ENCODE measurements around the gene ASTN2. TPM values are rescaled to one million over a fixed set of nuclear protein-coding genes. Genes with fewer than 3 reads are reported as not detected.

The ASTN2 gene
- total RNA-seq, 1 donor from 2014 or later = 2.3 TPM

DNA sequence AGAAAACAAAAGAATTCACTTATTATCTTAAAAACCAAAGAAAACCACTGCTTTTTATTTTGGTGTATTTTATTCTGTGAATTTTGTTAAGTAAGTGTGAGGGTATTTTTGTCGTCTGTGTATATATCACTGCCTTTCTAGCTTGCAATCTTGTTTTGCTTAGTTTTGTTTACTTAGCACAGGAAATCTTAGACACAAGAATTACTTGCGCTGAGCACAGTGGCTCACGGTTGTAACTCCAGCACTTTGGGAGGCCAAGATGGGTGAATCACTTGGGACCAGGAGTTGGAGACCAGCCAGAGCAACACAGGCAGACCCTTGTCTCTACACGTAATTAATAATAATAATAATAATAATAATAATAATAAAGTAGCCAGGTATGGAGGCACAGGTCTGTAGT lies 1030.9 kb downstream of the ASTN2 start:
- no peaks in the 10 kb centered on the region for H3K27me3 ChIP-seq
- no peaks in the 10 kb centered on the region for H3K4me1 ChIP-seq
- no peak overlapping the region for H3K4me3 ChIP-seq
- H3K36me3 ChIP-seq = peaks cover 0 to 12% of the 10 kb centered on the region in 2 donors
- intact Hi-C loops (cut with DNase I) = no loop called here
- TF ChIP-seq, protein P1, sequence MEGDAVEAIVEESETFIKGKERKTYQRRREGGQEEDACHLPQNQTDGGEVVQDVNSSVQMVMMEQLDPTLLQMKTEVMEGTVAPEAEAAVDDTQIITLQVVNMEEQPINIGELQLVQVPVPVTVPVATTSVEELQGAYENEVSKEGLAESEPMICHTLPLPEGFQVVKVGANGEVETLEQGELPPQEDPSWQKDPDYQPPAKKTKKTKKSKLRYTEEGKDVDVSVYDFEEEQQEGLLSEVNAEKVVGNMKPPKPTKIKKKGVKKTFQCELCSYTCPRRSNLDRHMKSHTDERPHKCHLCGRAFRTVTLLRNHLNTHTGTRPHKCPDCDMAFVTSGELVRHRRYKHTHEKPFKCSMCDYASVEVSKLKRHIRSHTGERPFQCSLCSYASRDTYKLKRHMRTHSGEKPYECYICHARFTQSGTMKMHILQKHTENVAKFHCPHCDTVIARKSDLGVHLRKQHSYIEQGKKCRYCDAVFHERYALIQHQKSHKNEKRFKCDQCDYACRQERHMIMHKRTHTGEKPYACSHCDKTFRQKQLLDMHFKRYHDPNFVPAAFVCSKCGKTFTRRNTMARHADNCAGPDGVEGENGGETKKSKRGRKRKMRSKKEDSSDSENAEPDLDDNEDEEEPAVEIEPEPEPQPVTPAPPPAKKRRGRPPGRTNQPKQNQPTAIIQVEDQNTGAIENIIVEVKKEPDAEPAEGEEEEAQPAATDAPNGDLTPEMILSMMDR (IDR thresholded peaks at IDR 0.05) = no peak
- no peak overlapping the region for H3K27ac ChIP-seq
- no peaks in the 10 kb centered on the region for H3K9me3 ChIP-seq
- DNase-seq (ENCODE audit: low spot score in 2 of 2) = no peak

DNA sequence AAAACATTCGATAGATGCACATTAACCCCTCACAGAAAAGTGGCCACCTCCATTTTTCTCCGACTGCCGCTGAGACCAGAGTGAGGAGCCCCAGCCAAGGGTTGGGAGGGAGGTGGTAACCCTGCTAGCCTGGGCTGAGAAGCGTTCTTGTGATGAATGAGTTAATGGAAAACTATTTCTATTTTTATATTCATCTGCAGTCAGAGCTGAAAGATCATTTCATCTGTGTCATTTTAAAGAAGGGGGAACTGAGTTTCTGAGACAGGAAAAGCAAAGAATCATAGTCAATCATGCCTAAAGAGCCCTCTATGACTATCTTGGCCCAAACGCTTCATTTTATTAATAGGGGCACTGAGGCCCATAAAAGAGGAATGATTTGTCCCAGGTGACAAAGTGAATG lies 1031.7 kb downstream of the ASTN2 start:
- no peaks in the 10 kb centered on the region for H3K9me3 ChIP-seq
- intact Hi-C loops (cut with DNase I) = no loop called here
- H3K27ac ChIP-seq = no peak overlapping the region
- H3K36me3 ChIP-seq = peaks cover 0 to 18% of the 10 kb centered on the region in 2 donors
- no peaks in the 10 kb centered on the region for H3K27me3 ChIP-seq
- no peaks in the 10 kb centered on the region for H3K4me1 ChIP-seq
- no peak for DNase-seq (ENCODE audit: low spot score in 2 of 2)
- H3K4me3 ChIP-seq = no peak overlapping the region
- TF ChIP-seq, protein P1 (IDR thresholded peaks at IDR 0.05) = no peak

DNA sequence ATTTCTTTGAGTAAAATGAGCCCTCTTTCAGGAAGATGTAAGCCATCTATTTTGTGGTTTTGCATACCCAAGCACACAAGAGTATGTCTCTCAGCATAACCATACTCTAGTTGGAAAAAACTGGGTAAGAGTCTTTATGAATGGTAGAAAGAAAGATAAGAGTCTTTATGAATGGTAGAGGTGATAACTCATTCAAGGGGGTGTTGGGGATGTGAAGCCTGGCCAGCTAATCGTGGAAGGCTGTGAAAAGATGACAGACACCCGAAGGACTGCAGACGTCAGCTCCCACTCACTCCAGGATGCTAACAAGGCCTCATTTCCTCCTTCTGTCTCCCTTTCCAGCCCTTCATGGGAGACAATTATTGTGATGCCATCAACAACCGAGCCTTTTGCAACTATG lies 1032.8 kb downstream of the ASTN2 start:
- no peak for DNase-seq (ENCODE audit: low spot score in 2 of 2)
- Histone ChIP-seq H3K36me3 (peaks cover 0 to 15% of the 10 kb centered on the region in 2 donors), H3K27ac (no peak overlapping the region), H3K4me3 (no peak overlapping the region), H3K9me3 (no peaks in the 10 kb centered on the region), H3K27me3 (no peaks in the 10 kb centered on the region), H3K4me1 (no peaks in the 10 kb centered on the region)
- TF ChIP-seq, protein P1 (IDR thresholded peaks at IDR 0.05) = no peak
- intact Hi-C loops (cut with DNase I) = no loop called here

DNA sequence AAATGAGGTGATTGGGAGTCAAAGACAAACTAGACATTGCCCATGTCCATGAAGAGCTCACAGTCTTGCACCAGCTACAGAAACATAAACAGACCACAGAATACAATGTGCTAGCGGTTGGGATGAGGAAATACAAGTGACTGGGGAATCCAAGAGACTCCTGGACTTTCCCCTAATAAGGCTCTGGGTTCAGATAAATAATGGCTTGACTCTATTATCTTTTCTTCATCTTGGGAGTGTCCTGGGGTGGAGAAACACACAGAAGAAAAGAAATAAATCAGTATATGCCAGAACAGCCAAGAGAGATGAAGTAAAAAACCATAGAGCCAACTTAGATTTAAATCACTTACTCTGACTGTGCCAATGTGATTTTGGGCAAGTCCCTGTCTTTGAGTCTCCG lies 1033.5 kb downstream of the ASTN2 start:
- H3K4me1 ChIP-seq = no peaks in the 10 kb centered on the region
- no peaks in the 10 kb centered on the region for H3K27me3 ChIP-seq
- intact Hi-C loops (cut with DNase I) = no loop called here
- TF ChIP-seq, protein P1 (IDR thresholded peaks at IDR 0.05) = no peak
- DNase-seq (ENCODE audit: low spot score in 2 of 2) = no peak
- H3K9me3 ChIP-seq = no peaks in the 10 kb centered on the region
- no peak overlapping the region for H3K27ac ChIP-seq
- no peak overlapping the region for H3K4me3 ChIP-seq
- peaks cover 0 to 15% of the 10 kb centered on the region in 2 donors for H3K36me3 ChIP-seq

DNA sequence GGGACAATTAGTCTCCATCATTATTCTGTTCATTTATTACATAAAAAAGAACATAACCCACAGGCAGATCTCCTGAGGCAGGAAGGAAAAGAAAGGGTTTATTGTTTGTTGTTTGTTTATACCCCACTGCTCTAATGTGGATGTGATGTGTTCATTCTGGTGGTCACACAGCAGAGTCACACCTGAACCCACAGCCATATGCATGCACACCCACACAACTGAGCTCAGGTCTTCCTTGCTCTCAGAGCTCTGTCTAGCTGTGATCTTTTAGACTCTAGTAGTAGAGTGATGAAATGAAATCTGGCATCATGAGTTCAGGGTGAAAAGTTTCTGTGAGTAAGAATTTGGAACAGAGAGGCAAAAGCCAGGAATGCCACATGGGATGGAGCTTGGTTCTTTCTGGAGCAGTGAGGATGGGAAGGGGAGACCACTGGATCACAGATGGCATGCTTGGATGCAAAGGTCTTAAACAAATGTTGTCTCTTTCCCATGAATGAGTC lies 1034.3 kb downstream of the ASTN2 start:
- H3K4me1 ChIP-seq = no peaks in the 10 kb centered on the region
- no peaks in the 10 kb centered on the region for H3K9me3 ChIP-seq
- no peak for DNase-seq (ENCODE audit: low spot score in 2 of 2)
- TF ChIP-seq, protein P1 (IDR thresholded peaks at IDR 0.05) = no peak
- no peak overlapping the region for H3K27ac ChIP-seq
- H3K4me3 ChIP-seq = no peak overlapping the region
- intact Hi-C loops (cut with DNase I) = no loop called here
- peaks cover 0 to 15% of the 10 kb centered on the region in 2 donors for H3K36me3 ChIP-seq
- H3K27me3 ChIP-seq = no peaks in the 10 kb centered on the region

DNA sequence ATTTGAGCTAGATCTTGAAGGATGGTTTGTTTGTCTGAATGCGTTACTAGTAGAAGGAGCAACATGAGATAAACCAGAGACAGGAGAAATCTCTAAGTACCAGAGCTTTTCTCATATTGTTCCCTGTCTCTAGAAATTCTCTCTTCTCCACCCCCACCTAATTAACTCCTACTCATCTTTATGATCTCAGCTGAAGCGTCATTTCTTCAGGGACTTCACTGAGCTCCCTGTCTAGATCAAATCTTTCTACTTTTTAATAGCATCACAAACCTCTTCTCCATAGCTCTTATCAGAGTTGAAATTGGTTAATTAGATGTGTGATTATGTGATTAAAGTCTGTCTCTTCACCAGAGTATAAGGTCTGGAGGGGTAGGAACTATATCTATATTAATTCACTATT lies 1035.0 kb downstream of the ASTN2 start:
- intact Hi-C loops (cut with DNase I) = no loop called here
- Histone ChIP-seq H3K9me3 (no peaks in the 10 kb centered on the region), H3K27ac (no peak overlapping the region), H3K36me3 (peaks cover 0 to 15% of the 10 kb centered on the region in 2 donors), H3K4me3 (no peak overlapping the region), H3K4me1 (no peaks in the 10 kb centered on the region), H3K27me3 (no peaks in the 10 kb centered on the region)
- no peak for DNase-seq (ENCODE audit: low spot score in 2 of 2)
- TF ChIP-seq, protein P1 (IDR thresholded peaks at IDR 0.05) = no peak

Data from ascending aorta (tissue), 2 donors.